GM20431 (cell line): ENCODE data around the gene ASB2.

ENCODE experiments used
- in situ Hi-C: fragments of 300-500 bp; cut with MseI, MboI; formaldehyde crosslinking; loops from one replicate; pipeline ENCODE4 v1.15.0; 2020; ENCODE audit warnings: low sequenced_read_pairs; ENCODE audit not compliant: unreplicated experiment

Gene ASB2

DNA sequence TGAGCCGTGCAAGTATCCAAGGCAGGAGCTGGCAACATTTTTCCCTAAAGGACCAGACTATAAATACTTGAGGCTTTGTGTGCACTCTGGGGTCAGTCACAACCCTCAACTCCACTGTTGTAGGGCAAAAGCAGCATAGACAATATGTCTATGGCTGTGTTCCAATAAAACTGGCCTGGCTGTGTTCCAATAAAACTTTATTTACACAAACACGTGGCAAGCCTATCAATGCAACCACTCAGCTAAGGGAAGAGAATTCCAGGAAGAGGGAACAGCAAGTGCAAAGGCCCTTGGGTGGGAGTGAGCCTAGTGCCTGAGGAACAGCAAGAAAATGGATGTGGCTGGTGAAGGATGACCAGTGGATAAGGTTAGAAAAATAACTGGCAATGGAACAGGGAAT lies 60.6 kb downstream of the ASB2 start:
- in situ Hi-C loops, result no loop called here

DNA sequence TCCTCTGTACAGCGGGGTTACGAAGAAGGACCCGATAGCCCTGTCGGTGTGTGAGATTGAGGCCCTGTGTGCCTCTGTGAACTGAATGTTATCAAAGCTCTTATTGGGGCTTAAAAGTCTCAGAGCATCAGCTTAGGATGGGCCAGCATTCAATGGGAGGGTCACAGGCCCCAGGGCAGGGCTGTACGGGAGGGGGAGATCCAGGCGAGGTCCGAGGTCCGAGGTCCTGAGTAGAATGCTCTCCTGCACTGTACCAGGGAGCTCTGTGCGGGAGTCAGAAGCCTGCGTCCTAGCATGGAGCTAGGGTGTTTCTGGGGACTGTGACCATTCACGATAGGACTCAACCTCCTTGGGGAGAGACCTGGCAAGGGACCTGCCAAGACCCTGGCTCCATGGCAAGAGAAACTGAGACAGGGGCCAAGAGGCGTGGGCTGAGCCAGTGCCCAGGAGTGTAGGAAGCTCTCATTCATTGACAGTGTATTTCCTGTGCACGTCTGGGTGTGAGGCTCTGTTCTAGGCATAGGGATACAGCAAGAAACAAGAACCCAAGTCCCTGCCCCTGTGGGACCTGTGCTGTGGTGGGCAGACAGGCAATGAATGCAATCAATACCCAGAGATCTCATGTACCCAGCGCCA lies 61.2 kb downstream of the ASB2 start:
- in situ Hi-C loops, result no loop called here

DNA sequence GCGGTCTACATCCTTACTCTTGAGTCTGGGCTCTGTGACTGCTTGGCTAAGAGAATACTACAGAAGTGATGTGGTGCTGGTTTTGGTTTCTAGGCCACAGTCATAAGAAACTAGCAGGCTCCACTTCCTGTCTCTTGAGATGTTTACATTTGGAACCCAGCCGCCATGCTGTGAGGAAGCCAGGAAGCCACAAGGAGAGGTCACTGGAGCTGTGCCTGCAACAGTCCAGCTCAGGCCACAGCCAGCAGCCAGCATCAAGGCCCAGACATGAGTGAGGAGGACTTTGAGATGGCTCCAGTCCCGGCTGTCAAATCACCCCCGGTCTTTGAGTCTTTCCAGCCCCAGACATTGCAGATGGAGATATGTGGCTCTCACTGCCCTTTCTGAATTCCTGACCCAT lies 62.1 kb downstream of the ASB2 start:
- in situ Hi-C loops, result no loop called here

DNA sequence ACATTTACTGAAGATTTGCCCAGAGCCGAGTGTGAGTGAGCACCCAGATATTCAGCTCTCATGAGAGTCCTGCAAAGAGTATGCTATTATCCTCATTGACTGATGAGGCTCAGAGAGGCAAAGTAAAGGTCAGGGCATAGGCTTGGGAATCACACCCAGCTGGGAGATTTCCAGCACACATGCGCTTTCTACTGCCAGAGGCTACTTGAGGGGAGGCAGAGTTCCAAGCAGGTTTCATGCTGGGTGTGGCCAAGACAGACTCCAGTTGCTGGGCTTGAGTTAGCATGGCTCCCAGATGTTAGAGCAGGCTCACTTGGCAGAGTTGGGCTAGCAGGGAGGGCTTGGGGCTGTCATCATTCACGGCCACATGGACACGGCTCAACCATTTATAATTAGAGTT lies 63.6 kb downstream of the ASB2 start:
- in situ Hi-C loops, result no loop called here

DNA sequence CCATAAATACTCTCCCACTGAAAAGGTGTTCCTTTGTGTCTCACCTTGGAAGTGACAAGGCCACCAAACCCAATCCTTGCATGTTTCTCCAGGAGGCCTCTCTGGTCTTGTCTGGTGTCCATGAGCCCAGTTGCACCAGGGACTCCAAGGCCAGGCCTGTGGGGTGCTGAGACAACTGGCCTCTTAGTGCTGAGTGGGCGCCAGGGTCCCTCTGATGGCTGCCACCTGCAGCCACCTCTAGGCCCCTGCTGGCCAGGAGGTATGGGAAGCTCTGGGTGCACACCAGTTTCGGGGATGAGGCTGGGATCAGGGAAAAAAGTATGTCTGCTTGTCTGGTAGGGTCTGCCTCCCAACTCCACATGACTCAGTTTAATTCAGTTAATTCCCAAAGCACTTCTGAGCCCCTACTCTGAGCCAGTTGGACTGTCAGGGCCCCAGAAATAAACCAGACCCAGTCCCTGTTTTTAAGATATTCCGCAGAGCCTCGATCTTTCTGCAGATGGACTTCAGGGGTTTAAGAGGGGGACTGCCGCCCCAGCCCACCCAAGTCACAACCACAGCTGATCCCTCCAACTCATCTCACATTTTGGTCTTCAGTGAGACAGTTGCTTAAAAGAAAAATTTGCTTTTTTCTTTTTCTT lies 64.3 kb downstream of the ASB2 start:
- in situ Hi-C loops, result no loop called here

DNA sequence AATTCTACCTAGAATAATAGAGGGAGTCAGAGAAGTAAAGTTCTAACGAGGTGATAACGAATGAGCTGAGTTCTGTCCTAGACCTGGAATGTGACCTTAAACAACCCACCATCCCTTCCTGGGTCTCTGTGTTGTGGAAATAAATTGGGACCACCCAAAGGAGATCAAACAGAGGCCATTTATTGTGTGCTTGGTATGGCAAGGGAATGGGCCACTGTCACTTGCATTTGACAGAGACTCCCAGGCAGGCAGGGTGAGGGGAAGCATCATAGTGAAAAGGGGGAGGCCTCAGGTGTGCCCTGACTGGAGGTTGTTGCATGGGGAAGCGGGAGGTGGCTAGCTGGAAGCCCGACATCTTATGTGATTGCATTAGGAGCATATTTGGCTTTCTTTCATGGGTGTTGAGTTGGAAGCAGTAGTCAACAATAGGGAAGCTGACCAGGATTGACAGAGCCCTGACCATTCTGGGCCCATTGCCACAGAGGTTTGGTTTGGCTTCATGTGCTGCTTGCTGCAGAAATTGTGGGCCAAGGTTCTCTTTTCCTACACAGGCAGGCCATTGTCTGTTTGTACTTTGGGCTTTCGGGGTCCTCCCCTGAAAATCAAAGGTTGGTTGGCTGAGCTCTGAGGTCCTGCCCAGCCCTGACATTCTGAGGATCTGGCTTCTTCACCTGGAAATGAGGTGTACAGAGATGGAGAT lies 66.8 kb downstream of the ASB2 start:
- in situ Hi-C loops, result no loop called here

DNA sequence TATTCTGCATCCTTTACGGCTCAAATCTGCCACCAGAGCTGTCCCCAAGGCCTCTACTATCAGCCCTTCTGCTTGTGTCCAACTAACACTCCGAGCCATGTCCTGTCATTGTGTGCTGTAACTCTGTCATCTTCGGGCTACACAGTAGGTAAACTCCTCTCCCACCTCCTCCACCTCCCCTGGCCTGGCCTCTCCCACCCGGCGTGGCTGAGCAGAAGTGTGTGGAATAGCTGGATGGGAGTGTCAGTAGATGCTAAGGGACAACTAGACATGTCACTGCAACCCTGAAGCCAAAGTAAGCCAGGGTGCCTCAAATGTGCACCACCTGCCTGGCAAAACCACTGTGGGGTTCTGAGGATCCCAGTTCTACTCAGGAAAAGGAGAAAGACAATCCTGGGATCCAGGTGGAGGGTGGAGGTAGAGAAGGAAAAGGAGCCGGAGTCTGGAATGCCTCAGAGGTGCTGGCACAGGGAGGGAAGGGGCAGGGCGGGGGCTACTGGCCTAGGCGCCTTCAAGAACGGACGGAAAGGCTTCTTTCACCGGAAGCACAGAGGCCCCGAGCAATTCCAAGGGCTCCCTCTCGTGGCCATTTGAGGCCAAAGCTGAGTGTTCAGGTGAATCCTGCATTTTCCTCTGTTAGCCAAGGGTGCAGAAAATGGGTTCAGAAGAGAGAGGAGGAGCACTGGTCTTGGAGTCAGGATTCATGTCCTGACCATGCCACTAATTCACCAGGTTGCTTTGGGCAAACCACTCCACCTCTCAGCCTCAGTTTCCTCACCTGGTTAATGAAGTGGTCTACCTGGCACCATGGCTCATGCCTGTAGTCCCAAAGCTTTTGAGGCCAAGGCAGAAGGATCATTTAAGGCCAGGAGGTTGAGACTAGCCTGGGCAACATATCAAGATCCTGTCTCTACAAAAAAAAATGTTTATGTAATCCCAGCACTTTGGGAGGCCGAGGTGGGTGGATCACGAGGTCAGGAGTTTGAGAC lies 69.7 kb downstream of the ASB2 start:
- in situ Hi-C loops, result no loop called here

DNA sequence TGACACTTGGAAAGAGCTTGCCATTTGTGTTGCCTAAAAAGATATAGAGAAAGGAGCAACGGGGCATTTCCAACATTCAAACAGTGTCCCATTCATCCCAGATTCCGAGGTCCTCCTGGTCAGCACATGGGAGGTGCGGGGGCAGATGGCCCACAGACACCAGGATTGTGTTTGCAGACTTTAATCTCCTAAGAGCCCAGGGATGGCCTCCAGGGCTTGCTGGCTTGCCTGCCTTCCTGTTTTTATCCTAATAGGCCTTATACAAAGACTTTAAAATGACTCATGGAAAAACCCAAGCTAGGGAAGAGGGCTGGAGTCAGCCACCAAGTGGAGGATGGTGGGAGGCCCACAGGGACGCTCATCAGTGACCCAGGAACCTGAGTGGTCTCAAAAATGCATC lies 70.7 kb downstream of the ASB2 start:
- in situ Hi-C loops, result no loop called here

DNA sequence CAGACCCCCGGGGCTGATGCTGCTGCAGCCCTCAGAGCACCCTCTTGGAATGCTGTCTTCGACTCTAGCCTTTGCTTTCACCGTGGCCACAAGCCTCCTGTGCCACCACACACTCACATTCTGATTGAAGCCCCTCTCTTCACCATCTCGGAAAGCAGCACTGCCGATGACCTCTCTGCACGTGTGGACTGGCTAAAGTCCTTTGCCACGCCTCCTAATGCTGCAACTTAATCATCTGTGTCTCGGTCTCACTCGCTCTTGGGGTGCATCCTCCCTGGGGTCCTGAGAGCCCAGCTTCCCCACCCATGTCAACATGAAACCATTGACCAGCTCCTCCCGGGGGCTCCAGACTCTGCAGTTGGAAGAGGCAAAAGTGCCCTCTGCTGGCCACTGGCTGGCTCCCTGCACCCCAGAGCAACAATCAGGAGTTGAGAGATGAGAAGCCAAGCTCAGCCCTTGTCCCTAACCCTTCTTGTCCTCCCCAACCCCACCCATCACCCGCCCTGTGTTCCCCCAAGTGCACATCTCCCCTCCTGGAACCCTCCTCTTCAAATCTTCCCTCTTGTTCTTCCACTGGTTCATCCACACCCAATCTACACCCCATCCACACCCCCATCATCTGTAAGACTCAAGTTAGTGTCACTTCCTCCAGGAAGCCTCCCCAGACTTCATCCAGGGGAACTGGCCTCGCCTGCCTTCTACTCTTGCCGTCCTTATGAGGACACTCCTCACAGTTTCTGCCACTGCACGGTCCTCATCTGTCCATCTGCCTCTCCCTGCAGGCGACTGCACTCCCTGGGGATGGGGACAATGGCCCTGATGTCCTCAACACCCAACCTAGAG lies 72.8 kb downstream of the ASB2 start:
- in situ Hi-C loops, result no loop called here

DNA sequence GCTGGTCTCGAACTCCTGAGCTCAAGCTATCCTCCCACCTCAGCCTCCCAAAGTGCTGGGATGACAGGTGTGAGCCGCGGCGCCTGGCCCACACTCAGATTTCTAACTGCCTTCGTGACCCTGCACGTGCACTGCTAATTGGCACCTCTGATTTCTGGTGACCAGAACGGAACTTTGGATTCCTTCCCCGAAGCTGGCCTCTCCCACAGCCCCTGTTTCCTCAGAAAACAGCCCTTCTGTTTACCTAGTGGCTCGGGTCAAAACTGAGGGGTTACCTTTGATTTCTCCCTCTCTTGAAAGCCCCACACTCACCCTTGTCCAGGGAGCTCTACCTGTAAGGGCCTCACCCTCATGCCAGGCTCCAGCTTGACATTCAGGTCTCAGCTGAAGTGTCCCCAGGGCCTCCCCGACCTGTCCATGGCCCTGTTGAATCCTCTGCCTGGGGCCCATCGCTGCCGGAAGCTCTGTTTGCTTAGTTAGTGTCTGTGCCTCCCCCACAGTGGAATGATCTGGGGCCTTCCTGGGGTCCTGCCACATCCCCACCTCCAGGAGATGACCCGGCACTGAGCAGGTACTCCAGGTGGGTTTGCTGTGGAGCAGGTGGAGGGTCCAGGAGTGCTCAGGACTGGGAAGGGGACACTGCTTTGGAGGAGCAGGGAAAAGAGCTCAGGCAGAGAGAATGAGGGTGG lies 73.6 kb downstream of the ASB2 start:
- in situ Hi-C loops, result no loop called here

DNA sequence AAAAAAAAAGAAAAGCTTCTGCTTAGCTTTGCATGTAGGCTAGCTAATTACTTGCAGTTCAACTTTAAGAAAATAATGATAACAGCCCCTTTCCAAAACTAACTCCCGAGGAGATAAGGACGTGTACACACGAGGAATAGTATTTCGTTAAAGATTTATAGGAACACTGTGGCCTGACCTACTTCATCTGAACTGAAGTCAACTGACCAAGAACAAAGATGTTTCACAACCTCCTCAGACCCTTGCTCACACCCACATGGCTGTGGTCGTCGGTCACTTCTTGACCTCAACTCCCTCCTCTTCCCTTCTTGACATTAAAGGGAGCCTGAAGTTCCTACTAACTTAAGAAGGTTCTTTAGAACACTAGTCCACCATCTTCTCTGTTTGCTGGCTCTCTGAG lies 74.6 kb downstream of the ASB2 start:
- in situ Hi-C loops, result no loop called here

DNA sequence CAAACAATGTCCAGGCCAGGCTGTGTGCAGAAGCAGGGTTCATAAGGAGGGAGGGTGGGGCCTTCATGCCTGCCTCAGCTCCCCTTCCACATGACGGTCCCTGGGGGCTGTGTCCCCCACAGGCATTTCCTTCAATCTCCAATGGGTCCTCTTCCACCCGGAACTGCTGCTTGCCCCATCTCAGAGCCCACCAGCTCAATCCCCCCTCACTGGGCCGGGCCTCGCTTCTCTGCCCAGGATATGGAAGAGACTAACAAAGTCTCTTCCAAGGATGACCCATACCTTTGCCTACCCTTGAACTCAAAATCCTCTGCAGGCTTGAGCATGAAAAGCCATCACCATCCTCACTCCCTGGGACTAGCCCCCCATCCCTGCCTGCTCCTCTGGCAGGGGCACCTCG lies 77.6 kb downstream of the ASB2 start:
- in situ Hi-C loops, result loop anchor here (25.0 kb wide), 1 partner anchor 236 kb away; no protein-coding TSS in a partner anchor

DNA sequence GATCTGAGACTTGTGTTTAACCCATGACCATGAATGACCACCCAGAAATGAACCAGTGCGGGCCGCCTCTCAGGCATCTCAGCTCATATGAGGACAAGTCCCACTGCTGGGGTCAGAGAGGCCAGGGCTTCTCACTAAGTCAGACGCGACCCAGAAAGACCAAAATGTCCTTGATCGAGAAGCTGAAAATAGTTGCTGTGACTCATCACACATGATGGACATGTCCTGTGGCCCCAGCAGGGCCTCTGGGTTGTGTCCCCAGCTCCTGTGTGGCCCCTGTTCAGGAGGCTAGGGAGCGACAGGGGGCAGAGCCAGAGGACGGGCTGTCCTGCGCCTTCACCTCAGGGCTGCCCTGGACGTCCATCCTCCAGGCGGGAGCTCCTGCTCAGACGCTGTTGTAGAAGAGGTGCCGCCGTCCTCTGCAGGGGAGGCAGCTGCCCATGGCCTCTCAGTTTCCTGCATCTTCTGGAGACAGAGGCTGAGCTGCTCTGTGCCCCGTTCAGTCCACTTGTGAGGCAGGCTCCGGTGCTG lies 78.2 kb downstream of the ASB2 start:
- in situ Hi-C loops, result loop anchor here (25.0 kb wide), 1 partner anchor 236 kb away; no protein-coding TSS in a partner anchor

DNA sequence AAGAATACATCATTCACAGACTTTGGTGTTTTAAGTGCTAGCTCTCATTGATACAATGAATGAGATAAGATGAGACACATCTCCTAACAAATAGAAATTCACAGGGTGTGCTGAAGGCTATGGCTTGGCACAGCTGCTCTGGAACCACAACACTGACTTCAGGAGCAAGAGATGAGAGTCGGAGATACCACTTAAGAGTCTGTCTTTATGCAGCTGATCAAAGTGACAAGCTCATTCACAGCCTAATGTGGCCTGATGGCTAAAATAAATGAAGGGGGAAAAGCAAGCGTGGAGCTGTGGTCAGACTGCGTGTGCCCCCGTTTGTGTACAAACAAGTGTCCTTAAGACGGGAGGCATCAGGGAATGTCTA lies 78.9 kb downstream of the ASB2 start:
- in situ Hi-C loops, result loop anchor here (25.0 kb wide), 1 partner anchor 235 kb away; no protein-coding TSS in a partner anchor

DNA sequence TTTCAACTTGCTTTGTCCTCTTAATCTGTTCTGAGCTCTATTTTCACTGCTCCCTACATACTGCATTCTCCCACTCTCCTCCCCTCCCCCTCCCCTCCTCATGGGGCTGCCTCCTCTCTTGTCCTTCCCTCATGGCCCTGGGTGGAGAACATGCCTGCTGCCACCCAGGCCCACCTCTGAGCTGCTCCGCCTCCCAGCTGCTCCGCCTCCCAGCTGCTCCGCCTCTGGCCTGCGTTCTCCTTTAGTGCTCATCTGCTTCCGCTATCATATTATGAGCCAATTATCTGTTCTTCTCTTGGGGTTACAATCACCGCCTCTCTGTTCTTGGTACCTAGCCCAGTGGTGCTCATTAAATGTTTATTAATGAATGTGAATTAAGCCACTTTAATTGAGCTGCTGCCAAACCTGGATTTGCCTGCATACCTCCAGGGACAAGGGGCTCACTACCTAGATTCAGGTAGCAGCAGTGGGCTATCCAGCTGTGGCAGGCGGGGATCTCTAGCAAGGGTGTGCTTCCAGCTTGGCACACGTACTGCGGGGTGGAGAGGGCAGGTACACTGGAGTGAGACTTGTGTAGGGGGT lies 81.3 kb downstream of the ASB2 start:
- in situ Hi-C loops, result loop anchor here (25.0 kb wide), 1 partner anchor 233 kb away; no protein-coding TSS in a partner anchor

DNA sequence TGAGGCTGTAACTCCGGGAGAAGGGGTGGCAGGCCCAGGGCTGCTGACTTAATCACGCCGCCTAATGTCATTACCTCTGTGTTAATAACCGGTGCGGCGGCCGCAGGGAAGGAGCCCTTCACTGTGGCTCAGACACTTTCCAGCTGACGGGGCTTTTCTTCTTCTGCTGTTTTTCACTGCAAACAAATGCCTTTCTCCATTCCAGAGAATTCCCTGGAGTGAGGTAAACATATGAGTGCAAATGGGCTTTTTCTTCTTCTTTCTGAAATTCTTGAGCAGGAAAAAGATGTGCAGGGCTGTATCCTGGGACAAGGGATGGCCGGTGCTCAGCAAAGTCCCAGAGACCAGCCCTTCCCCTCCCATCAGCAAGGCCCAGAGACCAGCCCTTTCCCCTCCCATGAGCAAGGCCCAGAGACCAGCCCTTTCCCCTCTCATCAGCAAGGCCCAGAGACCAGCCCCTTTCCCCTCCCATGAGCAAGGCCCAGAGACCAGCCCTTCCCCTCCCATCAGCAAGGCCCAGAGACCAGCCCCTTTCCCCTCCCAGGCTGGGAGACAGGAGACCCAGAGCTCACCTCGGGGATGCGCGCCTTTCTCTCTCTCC lies 82.6 kb downstream of the ASB2 start:
- in situ Hi-C loops, result loop anchor here (25.0 kb wide), 1 partner anchor 231 kb away; no protein-coding TSS in a partner anchor

DNA sequence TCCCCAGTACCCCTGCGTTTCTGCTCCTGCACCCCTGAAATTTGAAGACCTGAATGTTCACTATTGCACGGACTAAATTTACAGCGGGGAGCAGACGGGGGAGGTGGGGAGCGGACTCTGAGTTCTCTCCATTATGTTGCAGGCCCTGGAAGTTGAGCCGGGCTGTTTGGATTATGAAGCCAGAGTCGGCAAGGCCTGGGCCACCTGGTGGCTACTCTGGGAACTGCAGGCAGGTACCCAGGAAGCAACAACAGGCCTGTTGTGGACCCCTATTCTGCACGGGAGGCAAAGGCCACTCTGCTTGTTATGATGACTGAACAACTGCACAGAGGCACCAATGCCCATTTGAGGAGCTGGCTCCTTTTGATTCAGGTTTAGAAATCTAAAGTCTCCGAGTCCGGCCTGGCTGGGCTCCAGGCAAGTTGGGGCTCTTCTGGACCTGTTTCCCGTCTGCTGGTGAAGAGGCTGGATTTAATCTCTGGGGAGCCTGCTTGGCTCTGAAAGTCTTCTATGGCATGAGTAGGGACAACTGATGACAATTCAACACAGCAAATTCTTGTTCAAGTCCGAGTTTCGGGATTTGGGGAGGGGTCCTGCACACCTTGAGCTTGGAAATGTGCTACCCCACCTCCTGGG lies 83.3 kb downstream of the ASB2 start:
- in situ Hi-C loops, result loop anchor here (25.0 kb wide), 1 partner anchor 231 kb away; no protein-coding TSS in a partner anchor
